ENCODE results near the gene ALPK3. TPM values are rescaled to one million over a fixed set of nuclear protein-coding genes. Genes with fewer than 3 reads are reported as not detected.

ALPK3 gene
- total RNA-seq, 4 donors from 2014 or later, result 0.42 to 1.4 (median 0.46) TPM

GRCh38 chr15:84915606-84915958 is 98.4 kb downstream of the ALPK3 start:
- no peak for TF ChIP-seq POLR2A (IDR thresholded peaks at IDR 0.05)
- no peak for TF ChIP-seq CTCF (IDR thresholded peaks at IDR 0.05)
- no peak overlapping the region for H3K4me3 ChIP-seq (ENCODE audit: low read depth, poor library complexity, severe bottlenecking)
- no peak for DNase-seq (ENCODE audit: low spot score in 2 of 2)
- intact Hi-C loops (cut with DNase I; ENCODE audit: low total_unique reads), result no loop called here
- WGBS, 2 donors, result 68 to 72% methylated on average over 3 of the region's 3 CpGs

DNA sequence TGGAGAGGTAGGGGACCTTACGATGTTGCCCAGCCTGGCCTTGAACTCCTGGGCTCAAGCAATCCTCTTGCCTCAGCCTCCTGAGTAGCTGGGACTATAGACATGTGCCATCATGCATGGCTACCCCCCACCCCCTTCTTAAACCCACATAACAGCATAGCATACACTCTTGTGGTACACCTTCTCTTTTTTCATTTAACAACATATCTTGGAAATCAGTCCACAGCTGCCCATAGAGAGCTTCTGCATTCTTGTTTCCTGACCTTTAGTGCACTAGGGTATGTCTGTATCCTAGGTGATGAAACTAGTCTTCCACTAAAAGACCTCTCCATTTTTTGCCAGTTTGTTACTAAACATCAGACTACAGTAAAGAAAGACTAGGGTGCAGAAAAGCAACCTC is 100.3 kb downstream of the ALPK3 start:
- H3K4me3 ChIP-seq (ENCODE audit: low read depth, poor library complexity, severe bottlenecking), result no peak overlapping the region
- TF ChIP-seq POLR2A (IDR thresholded peaks at IDR 0.05) (no peak), CTCF (IDR thresholded peaks at IDR 0.05) (no peak)
- intact Hi-C loops (cut with DNase I; ENCODE audit: low total_unique reads), result no loop called here
- no peak for DNase-seq (ENCODE audit: low spot score in 2 of 2)
- 94 to 95% methylated on average over 1 of the region's 1 CpG for WGBS, 2 donors

DNA sequence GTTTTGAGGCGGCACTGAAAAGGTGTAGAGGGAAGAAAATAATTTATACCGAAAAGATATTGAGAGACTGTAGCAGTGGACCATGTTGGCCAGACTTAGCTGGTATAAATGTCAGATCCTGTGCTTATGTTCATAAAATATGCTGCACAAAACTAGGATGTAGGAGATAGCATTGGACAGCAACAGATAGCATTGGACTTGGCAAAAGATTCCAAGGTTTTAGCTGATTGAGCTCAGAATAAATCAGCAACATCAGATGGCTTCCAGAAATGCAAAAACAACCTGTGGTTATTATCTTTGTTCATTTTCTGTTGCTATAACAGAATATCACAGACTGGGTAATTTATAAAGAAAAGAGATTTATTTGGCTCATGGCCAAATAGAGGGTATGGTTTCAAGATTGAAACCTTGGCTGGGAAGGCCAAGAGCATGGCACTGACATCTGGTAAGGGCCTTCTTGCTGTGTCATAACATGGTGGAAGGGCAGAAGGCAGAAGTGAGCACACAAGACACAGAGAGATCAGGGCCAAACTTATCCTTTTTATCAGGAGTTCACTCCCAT is 102.0 kb downstream of the ALPK3 start:
- TF ChIP-seq POLR2A (IDR thresholded peaks at IDR 0.05), result no peak
- intact Hi-C loops (cut with DNase I; ENCODE audit: low total_unique reads), result no loop called here
- 94 to 100% methylated on average over 2 of the region's 2 CpGs for WGBS, 2 donors
- DNase-seq (ENCODE audit: low spot score in 2 of 2), result no peak
- H3K4me3 ChIP-seq (ENCODE audit: low read depth, poor library complexity, severe bottlenecking), result no peak overlapping the region

GRCh38 chr15:84921121-84921520 is 104.0 kb downstream of the ALPK3 start:
- no peak overlapping the region for H3K4me3 ChIP-seq (ENCODE audit: low read depth, poor library complexity, severe bottlenecking)
- 58 to 62% methylated on average over 2 of the region's 2 CpGs for WGBS, 2 donors
- no peak for DNase-seq (ENCODE audit: low spot score in 2 of 2)
- TF ChIP-seq POLR2A (IDR thresholded peaks at IDR 0.05), result no peak
- TF ChIP-seq CTCF (IDR thresholded peaks at IDR 0.05), result no peak
- intact Hi-C loops (cut with DNase I; ENCODE audit: low total_unique reads), result no loop called here

DNA sequence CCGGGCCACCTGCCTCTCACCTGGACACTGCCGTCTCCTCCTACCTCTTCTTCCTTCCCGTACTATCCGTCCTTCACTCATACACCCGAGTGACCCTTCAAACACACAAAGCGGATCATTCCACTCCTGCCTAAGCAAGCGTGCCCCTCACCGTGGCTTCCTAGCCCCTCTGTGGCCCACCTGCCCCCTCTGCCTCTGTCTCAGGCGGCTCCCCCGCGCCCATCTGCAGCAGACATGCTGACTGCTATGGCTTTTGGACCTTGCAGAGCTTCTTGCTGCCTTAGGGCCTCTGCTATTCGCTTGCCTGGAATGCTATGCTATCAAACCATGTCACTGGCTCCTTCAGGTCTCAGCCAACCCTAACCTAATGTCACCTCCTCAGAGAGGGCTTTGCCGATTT is 105.4 kb downstream of the ALPK3 start:
- 90 to 96% methylated on average over 13 of the region's 13 CpGs for WGBS, 2 donors
- H3K4me3 ChIP-seq (ENCODE audit: low read depth, poor library complexity, severe bottlenecking), result no peak overlapping the region
- intact Hi-C loops (cut with DNase I; ENCODE audit: low total_unique reads), result no loop called here
- no peak for TF ChIP-seq POLR2A (IDR thresholded peaks at IDR 0.05)
- TF ChIP-seq CTCF (IDR thresholded peaks at IDR 0.05), result no peak
- no peak for DNase-seq (ENCODE audit: low spot score in 2 of 2)

Other genes with a start within 250 kb of the ALPK3 start
- gene ZSCAN2, start 216.3 kb upstream of the ALPK3 start, total RNA-seq, result 10 to 100 TPM in 1 of 4 donors, 1 to 10 TPM in 3; 3.0 to 11.4 (median 6.7) TPM
- 10 to 100 TPM in 3 of 4 donors, 1 to 10 TPM in 1; 10.0 to 26.5 (median 18.9) TPM for gene WDR73, start 163.1 kb upstream of the ALPK3 start, total RNA-seq
- gene NMB, start 159.2 kb upstream of the ALPK3 start, total RNA-seq, result 1 to 10 TPM in 3 of 4 donors, under 1 TPM in 1; 0.88 to 5.7 (median 3.5) TPM
- 10 to 100 TPM; 44.0 to 88.4 (median 63.1) TPM for gene SEC11A, start 101.2 kb upstream of the ALPK3 start, total RNA-seq
- gene ZNF592, start 68.8 kb upstream of the ALPK3 start, total RNA-seq, result 10 to 100 TPM; 15.8 to 25.5 (median 21.1) TPM
- not detected for gene SLC28A1, start 67.3 kb downstream of the ALPK3 start, total RNA-seq
- gene PDE8A, start 164.5 kb downstream of the ALPK3 start, total RNA-seq, result 10 to 100 TPM; 14.7 to 23.1 (median 19.4) TPM

Measured in lower leg skin (tissue), 4 donors.